HG02763 (cell line): Measurements from ENCODE around the gene PRKCB.

Experiments
- ATAC-seq: cut with Tn5 transposase; IDR thresholded peaks from one replicate; pipeline ENCODE4 v1.9.1; 2021; ENCODE audit warnings: mild to moderate bottlenecking, moderate library complexity; ENCODE audit not compliant: unreplicated experiment

The PRKCB gene

DNA sequence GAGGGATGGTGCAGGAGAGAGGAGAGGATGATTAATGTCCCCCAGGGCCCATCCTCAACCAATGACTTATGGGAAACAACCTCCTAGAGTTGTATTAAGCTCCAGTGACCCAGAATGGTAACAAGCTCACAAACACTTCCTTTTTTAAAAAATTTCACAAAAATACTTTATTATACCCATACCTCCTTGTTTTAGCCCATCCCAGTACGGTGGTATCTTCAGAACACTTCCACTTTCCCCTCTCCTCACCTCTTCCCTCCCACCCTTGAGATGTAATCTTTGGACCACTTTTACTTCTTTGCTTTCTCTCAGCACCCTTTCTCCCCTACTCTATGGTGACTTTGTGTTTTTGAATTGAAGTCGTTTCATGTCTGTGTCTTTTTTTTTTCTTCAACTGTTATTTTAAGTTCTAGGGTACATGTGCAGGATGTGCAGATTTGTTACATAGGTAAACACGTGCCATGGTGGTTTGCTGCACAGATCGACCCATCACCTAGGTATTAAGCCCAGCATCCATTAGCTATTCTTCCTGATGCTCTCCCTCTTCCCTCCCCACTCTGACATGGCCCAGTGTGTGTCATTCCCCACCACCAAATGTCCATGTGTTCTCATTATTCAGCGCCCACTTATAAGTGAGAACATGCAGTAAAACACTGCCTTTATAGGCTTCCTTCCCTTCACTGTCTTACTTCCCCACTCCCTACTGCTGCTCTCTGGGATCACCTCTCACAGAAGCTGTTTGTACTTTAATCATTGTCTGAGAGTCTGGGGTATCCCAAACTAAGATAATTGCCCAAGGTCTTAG is 124.5 kb downstream of the PRKCB start:
- ATAC-seq, result no peak

DNA sequence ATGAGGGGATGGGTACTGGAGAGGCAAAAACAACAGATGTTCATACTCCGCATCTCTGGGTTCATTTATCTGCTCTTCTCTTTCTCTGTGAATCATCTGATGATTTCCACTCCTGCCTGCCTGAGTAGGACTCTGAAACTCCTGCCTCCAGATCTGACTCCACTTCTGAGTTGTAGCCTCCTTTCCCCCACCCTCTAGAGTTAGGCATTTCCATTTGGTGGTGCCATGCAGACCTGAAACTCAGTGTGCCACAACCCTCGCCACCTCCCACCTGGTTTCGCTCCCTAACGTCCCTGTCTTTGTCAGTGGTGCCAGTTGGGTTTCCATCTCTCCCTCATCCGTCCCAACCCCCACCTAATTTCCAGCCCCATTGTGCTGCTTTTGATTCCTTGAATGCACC is 126.2 kb downstream of the PRKCB start:
- no peak for ATAC-seq

DNA sequence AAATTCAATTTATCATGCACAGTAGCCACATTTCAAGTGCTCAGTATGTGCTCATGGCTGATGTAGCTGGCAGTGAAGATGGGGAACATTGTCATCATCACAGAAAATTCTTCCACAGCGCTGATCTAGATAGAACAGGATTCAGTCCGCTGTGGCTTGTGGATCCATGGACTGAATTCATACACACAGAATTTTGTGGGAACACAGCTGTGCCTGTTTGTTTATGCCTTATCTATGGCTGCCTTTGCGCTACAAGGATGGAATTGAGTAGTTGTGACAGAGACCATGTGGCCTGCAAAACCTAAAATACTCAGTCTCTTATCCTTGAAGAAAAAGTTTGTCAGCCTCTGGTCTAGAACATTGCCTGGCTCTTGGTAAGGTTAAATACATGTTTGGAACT is 128.4 kb downstream of the PRKCB start:
- no peak for ATAC-seq

DNA sequence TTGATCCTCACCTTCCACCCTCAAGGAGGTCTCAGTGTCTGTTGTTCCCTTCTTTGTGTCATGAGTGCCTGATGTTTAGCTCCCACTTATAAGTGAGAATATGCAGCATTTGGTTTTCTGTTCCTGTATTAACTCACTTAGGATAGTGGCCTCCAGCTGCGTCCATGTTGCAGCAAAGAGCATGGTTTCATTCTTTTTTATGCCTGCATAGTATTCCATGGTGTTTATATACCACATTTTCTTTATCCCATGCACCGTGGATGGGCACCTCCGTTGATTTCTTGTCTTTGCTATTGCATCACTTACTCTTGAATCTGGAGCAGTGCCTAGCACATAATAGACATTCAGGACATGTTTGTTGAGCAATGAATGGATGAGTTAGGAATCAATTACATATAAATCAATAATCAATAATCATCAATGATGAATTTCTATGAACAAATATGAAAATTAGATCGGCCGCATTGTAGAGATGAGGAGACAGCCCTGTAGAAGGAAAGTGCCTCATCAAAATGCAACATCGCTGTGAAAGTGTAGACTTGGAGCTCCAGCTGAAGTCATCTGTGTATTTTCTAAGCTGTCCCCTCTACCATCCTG is 129.5 kb downstream of the PRKCB start:
- ATAC-seq, result no peak

DNA sequence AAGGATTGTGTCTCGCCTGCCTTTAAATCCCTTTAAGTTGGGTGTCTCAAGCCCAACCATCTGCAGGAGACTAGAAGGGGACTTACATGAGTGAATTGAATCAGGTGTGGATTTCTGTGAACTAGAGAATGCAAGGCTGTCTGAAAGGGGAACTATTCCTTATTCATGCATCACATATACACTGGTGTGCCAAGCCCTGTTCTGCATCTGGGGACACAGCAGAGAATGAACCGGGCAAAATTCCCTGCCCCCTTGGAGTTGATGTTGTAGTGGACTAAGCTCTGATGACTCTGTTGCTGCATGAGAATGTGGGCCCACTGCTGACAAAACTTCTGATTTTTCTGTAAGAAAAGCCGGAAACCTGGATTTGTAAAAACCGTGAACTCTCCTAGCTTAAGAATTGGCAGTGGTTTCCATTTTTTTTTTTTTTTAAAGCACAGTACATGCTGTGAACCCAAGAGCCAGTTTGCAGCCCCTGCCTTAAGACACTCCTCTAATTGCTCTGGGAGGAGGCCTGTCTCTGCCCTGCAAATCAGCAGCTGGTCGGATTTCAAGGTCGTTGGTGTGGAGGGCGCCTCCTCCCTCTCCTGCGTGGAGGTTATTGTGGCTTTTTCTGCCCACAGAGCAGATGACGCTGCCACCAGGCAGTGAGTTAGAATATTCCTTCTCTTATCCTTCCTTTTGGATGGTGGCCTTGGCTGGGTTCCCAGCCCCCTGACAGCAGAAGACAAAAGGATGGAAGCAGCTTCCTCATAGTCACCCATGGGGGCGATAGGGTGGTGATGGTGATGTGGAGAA is 131.0 kb downstream of the PRKCB start:
- no peak for ATAC-seq

DNA sequence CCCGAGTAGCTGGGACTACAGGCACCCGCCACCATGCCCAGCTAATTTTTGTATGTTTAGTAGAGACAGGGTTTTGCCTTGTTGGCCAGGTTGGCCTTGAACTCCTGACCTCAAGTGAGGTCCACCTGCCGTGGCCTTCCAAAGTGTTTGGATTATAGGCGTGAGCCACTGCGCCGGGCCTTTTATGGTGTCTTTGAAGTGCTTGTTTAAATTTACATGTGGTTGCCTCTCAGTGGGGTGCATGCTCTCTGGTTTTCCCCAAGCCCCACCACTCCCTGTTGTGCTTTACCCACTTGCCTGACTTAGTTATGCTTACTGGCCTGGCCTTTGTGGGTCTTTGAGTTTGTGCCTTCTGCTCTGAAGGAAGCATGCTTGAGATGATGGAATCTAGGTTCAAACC is 132.0 kb downstream of the PRKCB start:
- ATAC-seq, result no peak

DNA sequence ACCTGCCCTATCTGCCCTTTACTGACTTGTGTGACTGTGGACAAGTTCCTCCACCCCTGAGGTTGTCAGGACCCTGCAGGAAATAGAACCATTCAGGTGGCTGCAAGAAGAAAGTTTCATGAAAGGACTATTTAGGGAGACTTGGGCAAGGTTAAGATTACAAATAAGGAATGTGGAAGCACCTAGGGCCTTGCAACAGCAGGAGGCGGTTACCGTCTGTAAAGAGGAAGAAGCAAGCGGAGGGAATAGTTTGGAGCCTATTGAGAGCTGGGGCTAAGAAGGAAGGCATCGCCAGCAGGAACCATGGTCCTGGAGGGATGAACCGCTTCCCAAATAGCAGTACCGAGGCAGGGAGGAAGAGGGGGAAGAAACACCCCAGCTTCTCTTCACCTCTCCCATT is 132.4 kb downstream of the PRKCB start:
- no peak for ATAC-seq

DNA sequence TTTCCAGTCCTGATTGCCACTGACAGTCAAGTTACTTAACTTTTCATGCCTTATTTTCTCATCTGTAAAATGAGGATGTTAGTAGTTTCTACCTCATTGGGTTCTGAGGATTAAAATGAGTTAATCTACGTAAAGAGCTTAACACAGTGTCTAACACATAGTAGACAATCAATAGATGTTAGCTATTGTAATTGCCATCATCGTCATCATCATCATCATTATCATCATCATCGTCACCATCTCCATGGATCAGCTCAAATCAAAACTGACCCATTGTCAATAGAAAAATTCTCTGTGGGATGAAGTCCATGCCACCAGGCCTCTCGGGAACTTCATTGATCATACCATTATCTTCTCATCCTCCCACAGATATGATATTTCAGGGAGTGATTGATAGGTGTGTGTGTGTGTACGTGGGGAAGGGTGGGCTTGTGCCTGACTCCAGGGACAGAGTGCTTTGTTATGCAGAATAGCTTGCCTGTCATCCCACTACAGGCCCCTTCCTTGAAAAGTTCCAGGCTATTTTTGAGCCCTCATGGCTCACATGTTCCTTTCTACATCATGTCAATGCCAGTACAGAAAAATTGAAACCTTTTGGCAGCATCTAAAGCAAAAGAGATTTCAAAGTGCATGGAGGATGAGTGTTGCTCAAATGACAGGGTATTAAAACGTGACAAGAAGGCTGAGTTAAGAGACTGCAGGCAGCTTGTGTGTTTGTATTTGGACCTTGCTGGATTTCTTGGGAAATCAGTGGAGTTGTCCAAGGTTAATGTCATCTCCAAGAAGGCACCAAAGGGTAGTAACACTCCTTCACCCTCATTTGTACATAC is 133.9 kb downstream of the PRKCB start:
- no peak for ATAC-seq

DNA sequence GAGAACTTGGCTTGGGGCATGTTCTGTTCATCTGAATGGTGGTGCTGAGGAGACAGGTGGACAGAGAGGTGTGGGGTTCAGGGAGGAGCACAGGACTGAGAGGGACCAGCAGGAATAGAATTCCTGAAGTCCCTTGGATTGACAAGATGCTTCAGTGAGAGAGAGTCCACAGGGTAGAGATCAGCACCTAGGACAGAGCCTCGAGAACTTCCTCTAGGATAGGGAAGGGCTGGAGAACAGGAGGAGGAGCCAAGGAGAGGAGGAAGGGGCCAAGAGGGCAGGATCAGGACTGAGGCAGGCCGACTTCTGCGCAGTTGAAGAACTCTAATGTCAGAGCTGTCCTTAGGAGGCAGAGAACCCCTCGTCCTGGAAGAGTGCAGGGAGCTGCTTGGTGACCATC is 138.4 kb downstream of the PRKCB start:
- no peak for ATAC-seq

DNA sequence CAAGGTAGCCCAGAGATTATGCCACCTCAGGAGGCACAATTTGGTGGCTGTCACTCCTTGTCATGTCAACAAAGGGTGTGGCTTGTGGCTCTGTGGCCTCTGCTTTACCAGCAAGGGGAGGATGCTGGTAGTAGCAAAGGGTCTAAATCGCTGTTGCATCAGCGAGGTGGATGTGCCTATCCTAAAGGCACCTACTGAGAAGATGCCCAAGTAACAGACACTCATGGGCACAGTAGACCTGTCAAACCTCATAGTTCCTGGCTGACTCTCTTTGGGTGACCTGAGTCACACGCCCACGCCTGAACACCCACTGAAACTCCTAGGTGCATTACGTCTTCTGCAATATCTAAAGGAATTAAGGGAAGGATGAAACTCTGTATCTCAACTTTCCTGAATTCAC is 139.5 kb downstream of the PRKCB start:
- no peak for ATAC-seq

DNA sequence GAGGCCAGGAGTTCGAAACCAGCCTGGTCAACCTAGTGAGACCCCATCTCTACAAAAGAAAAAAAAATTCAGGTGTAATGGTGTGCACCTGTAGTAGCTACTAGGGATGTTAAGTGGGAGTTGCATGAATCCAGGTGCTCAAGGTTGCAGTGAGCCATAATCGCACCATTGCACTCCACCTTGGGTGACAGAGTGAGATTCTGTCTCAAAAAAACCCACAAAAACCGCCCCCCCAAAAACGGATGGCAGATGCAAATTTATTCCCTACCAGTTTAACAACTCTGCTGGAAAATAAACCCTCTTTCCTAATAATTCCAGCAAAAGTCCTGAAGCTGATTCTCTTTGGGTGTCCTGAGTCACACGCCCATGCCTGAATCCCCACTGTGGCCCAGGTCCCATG is 140.3 kb downstream of the PRKCB start:
- no peak for ATAC-seq

DNA sequence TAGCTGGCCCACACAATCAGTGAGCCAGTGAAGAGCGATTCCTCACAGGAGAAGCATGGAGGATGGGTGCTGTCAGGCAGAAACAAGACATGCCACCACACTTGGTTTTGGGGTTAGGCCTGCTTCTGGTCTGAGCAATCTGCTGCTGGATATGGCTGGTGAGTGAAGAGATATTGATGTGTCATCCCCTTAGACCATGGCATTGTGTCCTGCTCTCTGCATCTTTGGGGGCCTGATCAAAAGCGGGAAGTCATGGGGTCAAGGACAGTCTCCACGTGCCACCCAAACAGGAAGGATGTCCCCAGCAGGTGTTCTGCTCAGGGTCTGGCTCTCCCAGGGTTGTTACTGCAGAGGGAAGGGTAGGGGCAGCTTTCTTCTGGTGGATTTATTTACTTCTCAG is 140.7 kb downstream of the PRKCB start:
- ATAC-seq, result no peak

DNA sequence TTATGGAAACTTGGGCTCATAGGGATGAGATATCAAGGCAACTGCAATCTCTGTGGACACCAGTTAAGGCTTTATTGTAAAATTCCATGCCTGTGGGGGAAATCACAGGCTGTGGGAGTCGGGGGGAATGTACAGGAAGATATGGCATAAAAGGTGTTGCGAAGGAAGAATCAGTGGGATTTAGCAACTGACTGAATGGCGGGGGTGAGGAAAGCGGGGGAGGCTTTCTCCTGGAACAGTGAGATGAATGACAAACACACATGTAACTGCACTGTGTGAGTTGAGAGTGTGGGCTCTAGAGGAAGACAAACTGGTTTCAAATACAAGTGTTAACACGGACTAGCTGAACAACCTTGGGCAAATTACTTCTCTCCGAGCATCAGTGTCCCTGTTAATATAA is 143.7 kb downstream of the PRKCB start:
- no peak for ATAC-seq

DNA sequence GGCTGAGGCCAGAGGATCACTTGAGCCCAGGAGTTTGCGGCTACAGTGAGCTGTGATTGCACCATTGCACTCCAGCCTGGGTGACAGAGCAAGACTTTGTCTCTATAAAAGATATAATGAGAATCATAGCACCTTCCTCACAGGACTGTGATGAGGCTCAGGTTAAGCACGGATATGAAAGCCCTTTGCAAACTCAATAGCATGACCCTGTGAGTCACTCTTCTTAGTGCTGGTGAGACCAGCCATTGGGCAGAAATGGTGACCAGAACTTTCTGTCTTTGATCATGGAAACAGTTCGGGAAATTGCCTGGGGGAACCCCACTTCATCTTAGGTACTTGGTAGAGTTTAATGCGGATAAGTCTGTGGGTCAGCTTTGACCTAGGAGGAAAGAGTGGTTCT is 144.2 kb downstream of the PRKCB start:
- no peak for ATAC-seq

DNA sequence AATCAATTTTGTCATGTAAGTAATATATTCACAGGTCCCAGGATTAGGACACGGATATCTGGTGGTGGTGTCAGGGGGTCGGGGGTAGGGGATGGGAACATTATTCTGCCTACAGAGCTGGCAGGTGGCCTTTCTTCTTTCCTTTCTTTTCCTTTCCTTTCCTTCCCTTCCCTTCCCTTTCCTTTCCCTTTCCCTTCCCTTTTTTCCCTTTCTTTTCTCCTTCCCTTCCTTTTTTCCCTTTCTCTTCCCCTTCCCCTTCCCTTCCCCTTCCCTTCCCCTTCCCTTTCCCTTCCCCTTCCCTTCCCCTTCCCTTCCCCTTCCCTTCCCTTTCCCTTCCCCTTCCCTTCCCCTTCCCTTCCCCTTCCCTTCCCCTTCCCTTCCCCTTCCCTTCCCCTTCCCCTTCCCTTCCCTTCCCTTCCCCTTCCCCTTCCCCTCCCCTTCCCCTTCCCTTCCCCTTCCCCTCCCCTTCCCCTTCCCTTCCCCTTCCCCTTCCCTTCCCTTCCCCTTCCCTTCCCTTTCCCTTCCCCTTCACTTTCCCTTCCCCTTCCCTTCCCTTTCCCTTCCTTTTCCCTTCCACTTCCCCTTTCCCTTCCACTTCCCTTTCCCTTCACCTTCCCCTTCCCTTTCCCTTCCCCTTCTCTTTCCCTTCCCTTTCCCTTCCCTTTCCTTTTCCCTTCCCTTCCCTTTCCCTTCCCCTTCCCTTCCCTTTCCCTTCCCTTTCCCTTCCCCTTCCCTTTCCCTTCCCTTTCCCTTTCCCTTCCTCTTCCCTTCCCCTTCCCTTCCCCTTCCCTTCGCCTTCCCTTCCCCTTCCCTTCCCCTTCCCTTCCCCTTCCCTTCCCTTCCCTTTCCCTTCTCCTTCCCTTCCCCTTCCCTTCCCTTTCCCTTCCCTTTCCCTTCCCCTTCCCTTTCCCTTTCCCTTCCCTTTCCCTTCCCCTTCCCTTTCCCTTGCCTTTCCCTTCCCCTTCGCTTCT is 145.9 kb downstream of the PRKCB start:
- ATAC-seq, result no peak

DNA sequence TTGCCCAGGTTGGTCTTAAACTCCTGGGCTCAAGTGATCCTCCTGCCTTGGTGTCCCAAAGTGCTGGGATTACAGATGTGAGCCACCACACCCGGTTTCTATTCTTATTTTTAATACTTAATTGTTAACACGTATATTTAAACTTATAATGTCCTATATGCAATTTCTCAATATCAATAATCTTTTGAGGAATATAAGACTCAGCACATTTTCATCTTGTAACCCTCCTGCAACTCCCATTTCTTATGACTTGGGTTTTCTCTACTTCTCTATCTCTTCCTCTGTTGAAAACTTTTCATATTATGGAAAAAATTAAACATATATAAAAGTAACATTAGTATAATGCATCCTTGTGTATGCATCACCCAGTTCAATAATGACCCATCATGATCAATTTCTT is 150.7 kb downstream of the PRKCB start:
- no peak for ATAC-seq

DNA sequence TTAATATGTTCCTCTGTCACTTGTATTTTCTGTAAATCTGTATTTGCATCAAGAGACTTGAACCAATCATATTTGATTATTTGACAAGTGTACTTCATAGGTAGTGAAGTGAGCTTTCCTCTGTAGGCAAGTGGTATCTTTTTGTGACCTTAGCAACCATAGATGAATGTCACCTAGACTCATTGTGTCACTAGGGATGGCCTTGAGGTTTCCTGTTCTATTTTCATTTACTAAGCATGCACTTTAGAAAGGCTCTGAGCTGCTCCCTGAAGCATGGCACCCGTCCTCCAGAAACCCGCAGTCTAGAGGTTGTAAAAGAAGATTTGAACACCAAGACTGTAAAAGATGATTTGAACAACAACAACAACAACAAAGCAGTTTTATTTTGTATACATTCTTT is 151.7 kb downstream of the PRKCB start:
- ATAC-seq, result peak; percentile 80

DNA sequence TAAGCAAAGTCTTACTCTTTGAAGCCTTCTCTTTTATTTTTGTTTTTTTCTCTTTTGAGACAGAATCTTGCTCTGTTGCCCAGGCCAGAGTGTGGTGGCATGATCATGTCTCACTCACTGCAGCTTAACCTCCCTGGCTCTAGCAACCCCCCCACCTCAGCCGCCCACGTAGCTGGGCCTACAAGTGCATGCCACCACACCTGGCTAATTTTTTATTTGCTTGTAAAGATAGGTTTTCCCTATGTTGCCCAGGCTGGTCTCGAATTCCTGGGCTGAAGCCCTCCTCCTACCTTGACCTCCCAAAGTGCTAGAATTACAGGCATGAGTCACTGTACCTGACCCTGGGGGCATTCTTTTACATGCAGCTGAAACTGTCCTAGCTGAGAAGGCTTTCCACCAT is 154.7 kb downstream of the PRKCB start:
- no peak for ATAC-seq

DNA sequence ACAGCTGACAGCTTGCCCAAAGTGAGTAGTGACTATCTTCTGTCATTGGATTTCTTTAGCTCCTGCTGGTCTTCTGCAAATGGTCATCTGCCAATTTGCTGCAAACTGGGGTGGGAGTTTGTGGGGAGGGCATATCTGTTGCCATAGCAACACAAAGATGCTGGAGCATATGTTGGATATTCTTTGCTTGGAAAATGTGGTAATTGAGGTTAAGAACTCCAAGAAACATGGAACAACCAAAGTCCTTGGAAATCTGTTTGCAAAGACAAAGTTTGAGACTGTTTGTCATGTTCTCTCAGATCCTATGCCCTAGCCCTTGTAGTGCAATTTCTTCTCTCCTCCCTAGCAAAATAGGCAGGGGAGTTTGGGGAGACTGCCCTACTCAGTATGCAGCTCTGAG is 155.3 kb downstream of the PRKCB start:
- no peak for ATAC-seq

DNA sequence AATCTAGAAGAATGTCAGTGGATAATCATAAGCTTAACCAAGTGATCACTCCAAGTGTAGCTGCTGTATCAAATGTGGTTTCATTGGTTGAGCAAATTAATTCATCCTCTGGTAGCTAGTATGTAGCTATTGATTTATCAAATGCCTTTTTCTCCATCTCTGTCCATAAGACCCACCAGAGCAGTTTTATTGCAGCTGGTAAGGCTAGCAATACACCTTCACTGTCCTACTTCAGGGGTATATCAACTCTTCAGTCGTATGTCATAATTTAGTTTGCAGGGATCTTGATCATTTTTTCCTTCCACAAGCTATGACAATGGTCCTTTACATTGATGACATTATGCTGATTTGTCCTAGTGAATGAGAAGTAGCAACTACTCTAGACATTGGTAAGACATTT is 158.8 kb downstream of the PRKCB start:
- no peak for ATAC-seq
